ENCODE data around the gene KIAA1328. TPM values are rescaled to one million over a fixed set of nuclear protein-coding genes. Genes with fewer than 3 reads are reported as not detected.

KIAA1328 gene
- total RNA-seq, 1 donor from 2014 or later, result 10.4 TPM

- intact Hi-C loops (cut with micrococcal nuclease), result no loop called here
Observed at GRCh38 chr18:37188016-37188791, 359.3 kb downstream of the KIAA1328 start.

- intact Hi-C loops (cut with micrococcal nuclease), result no loop called here
Observed at GRCh38 chr18:37199741-37200140, 370.8 kb downstream of the KIAA1328 start.

- intact Hi-C loops (cut with micrococcal nuclease), result no loop called here
Observed at GRCh38 chr18:37207343-37207742, 378.4 kb downstream of the KIAA1328 start.

GRCh38 chr18:37210781-37211180 is 381.9 kb downstream of the KIAA1328 start:
- intact Hi-C loops (cut with micrococcal nuclease), result no loop called here

GRCh38 chr18:37218022-37218590 is 389.2 kb downstream of the KIAA1328 start:
- intact Hi-C loops (cut with micrococcal nuclease), result no loop called here

GRCh38 chr18:37219257-37219656 is 390.3 kb downstream of the KIAA1328 start:
- intact Hi-C loops (cut with micrococcal nuclease), result no loop called here

- intact Hi-C loops (cut with micrococcal nuclease), result no loop called here
Observed at GRCh38 chr18:37222354-37222998, 393.5 kb downstream of the KIAA1328 start.

GRCh38 chr18:37222999-37223378 is 394.1 kb downstream of the KIAA1328 start:
- intact Hi-C loops (cut with micrococcal nuclease), result no loop called here

GRCh38 chr18:37225279-37225678 is 396.4 kb downstream of the KIAA1328 start:
- intact Hi-C loops (cut with micrococcal nuclease), result no loop called here

GRCh38 chr18:37230768-37231167 is 401.8 kb downstream of the KIAA1328 start:
- intact Hi-C loops (cut with micrococcal nuclease), result no loop called here

- intact Hi-C loops (cut with micrococcal nuclease), result no loop called here
Observed at GRCh38 chr18:37231251-37231650, 402.3 kb downstream of the KIAA1328 start.

GRCh38 chr18:37235583-37235982 is 406.7 kb downstream of the KIAA1328 start:
- intact Hi-C loops (cut with micrococcal nuclease), result no loop called here

- intact Hi-C loops (cut with micrococcal nuclease), result no loop called here
Observed at GRCh38 chr18:37238282-37239108, 409.6 kb downstream of the KIAA1328 start.

GRCh38 chr18:37242091-37242490 is 413.2 kb downstream of the KIAA1328 start:
- intact Hi-C loops (cut with micrococcal nuclease), result no loop called here

GRCh38 chr18:37242826-37243560 is 414.1 kb downstream of the KIAA1328 start:
- intact Hi-C loops (cut with micrococcal nuclease), result no loop called here

- intact Hi-C loops (cut with micrococcal nuclease), result no loop called here
Observed at GRCh38 chr18:37243741-37244140, 414.8 kb downstream of the KIAA1328 start.

GRCh38 chr18:37244618-37245017 is 415.7 kb downstream of the KIAA1328 start:
- intact Hi-C loops (cut with micrococcal nuclease), result no loop called here

- intact Hi-C loops (cut with micrococcal nuclease), result no loop called here
Observed at GRCh38 chr18:37246779-37247340, 417.9 kb downstream of the KIAA1328 start.

GRCh38 chr18:37247497-37248161 is 418.7 kb downstream of the KIAA1328 start:
- intact Hi-C loops (cut with micrococcal nuclease), result no loop called here

- intact Hi-C loops (cut with micrococcal nuclease), result no loop called here
Observed at GRCh38 chr18:37248281-37248680, 419.4 kb downstream of the KIAA1328 start.
